Activated CD8-positive, alpha-beta memory T cell treated with anti-CD3 and anti-CD28 coated beads for 48 hours (primary cell): ENCODE data around the gene KIF6.

Source experiments
- DNase-seq, 3 experiments: peaks; one replicate each; pipeline ENCODE4 v3.0.0-alpha.2; 2020; ENCODE audit warnings: low read depth in 2 of 3, low spot score in 2 of 3

Gene KIF6

GRCh38 chr6:39558591-39559190 lies 166.5 kb downstream of the KIF6 start:
- DNase-seq = no peak

- no peak for DNase-seq
Measured at GRCh38 chr6:39558079-39558478, 167.1 kb downstream of the KIF6 start.

- DNase-seq = no peak
Measured at GRCh38 chr6:39555136-39555535, 170.1 kb downstream of the KIF6 start.

- DNase-seq = no peak
Measured at GRCh38 chr6:39553860-39554802, 171.1 kb downstream of the KIF6 start.

GRCh38 chr6:39553029-39553428 lies 172.2 kb downstream of the KIF6 start:
- no peak for DNase-seq

- no peak for DNase-seq
Measured at GRCh38 chr6:39550191-39550590, 175.0 kb downstream of the KIF6 start.

- no peak for DNase-seq
Measured at GRCh38 chr6:39546731-39547130, 178.5 kb downstream of the KIF6 start.

- DNase-seq = no peak
Measured at GRCh38 chr6:39543950-39544349, 181.3 kb downstream of the KIF6 start.

GRCh38 chr6:39543095-39543494 lies 182.1 kb downstream of the KIF6 start:
- DNase-seq = no peak

- no peak for DNase-seq
Measured at GRCh38 chr6:39540454-39540853, 184.8 kb downstream of the KIF6 start.

GRCh38 chr6:39530201-39530759 lies 194.9 kb downstream of the KIF6 start:
- no peak for DNase-seq

- no peak for DNase-seq
Measured at GRCh38 chr6:39527792-39528564, 197.2 kb downstream of the KIF6 start.

- no peak for DNase-seq
Measured at GRCh38 chr6:39524007-39524406, 201.2 kb downstream of the KIF6 start.

GRCh38 chr6:39521958-39522357 lies 203.2 kb downstream of the KIF6 start:
- no peak for DNase-seq

- no peak for DNase-seq
Measured at GRCh38 chr6:39520916-39521315, 204.3 kb downstream of the KIF6 start.

- no peak for DNase-seq
Measured at GRCh38 chr6:39520411-39520810, 204.8 kb downstream of the KIF6 start.

- no peak for DNase-seq
Measured at GRCh38 chr6:39518221-39518620, 207.0 kb downstream of the KIF6 start.

GRCh38 chr6:39517756-39518155 lies 207.5 kb downstream of the KIF6 start:
- no peak for DNase-seq

- DNase-seq = no peak
Measured at GRCh38 chr6:39516471-39516870, 208.7 kb downstream of the KIF6 start.

- no peak for DNase-seq
Measured at GRCh38 chr6:39515471-39515870, 209.7 kb downstream of the KIF6 start.

- DNase-seq = no peak
Measured at GRCh38 chr6:39515006-39515405, 210.2 kb downstream of the KIF6 start.
